ENCODE results near the gene TIPARP. TPM values are rescaled to one million over a fixed set of nuclear protein-coding genes. Genes with fewer than 3 reads are reported as not detected.
A peak's percentile ranks its signal among the peaks of the same experiment; 100 is the strongest.

Gene TIPARP
- total RNA-seq, 2 experiments from 2014 or later: 10.0 to 13.4 TPM

- Histone ChIP-seq H2AFZ (ENCODE audit: low read length) (no peak overlapping the region), H3K79me2 (ENCODE audit: insufficient read depth, low read depth, low read length) (peaks cover 64% of the 10 kb centered on the region), H3K4me2 (ENCODE audit: low read length) (peak overlapping the region; percentile 87), H4K20me1 (ENCODE audit: insufficient read depth, low read length) (peaks cover 57% of the 10 kb centered on the region), H3K9me3 (ENCODE audit: low read length) (no peaks in the 10 kb centered on the region), H3K36me3 (ENCODE audit: insufficient read depth, low read length) (peaks cover 48% of the 10 kb centered on the region), H3K4me1 (ENCODE audit: insufficient read depth, low read length, poor library complexity, severe bottlenecking) (peaks cover 66% of the 10 kb centered on the region), H3K27ac (ENCODE audit: low read depth, low read length, poor library complexity, severe bottlenecking) (no peak overlapping the region), H3K9me2 (ENCODE audit: insufficient read depth, low read length) (no peaks in the 10 kb centered on the region), H3K4me3 (ENCODE audit: low read depth, low read length, poor library complexity, severe bottlenecking) (peak overlapping the region; percentile 96)
- POLR2A ChIA-PET: interaction anchor here (0.8 to 2.0 kb wide), 3 partner anchors 9 to 66 kb away, joined by 5 to 7 read pairs (median 6); no protein-coding TSS in a partner anchor
- intact Hi-C loops (cut with micrococcal nuclease; ENCODE audit: unreplicated experiment): loop anchor here (10.0 kb wide), 1 partner anchor 822 kb away; the partner anchor contains the start of gene SLC33A1
- TF ChIP-seq CTCF (conservative IDR thresholded peaks at IDR 0.05; ENCODE audit: low read length) (no peak), EZH2phosphoT487 (IDR thresholded peaks at IDR 0.05; ENCODE audit: borderline replicate concordance, low read depth, low read length) (no peak)
- CTCF ChIA-PET (ENCODE audit: unreplicated experiment): no interaction called here
- no TSS peak for BruUV-seq (replicated peaks)
- DNase-seq (ENCODE audit: low spot score): no peak
These were observed 2.5 kb downstream of the TIPARP start for GRCh38 chr3:156676768-156677479.

GRCh38 chr3:156677536-156677935 is 3.1 kb downstream of the TIPARP start:
- no TSS peak for BruUV-seq (replicated peaks)
- Histone ChIP-seq H3K4me1 (ENCODE audit: insufficient read depth, low read length, poor library complexity, severe bottlenecking) (peaks cover 72% of the 10 kb centered on the region), H3K4me3 (ENCODE audit: low read depth, low read length, poor library complexity, severe bottlenecking) (no peak overlapping the region), H3K79me2 (ENCODE audit: insufficient read depth, low read depth, low read length) (peaks cover 70% of the 10 kb centered on the region), H3K36me3 (ENCODE audit: insufficient read depth, low read length) (peaks cover 52% of the 10 kb centered on the region), H3K27ac (ENCODE audit: low read depth, low read length, poor library complexity, severe bottlenecking) (no peak overlapping the region), H3K4me2 (ENCODE audit: low read length) (peak overlapping the region; percentile 87), H3K9me2 (ENCODE audit: insufficient read depth, low read length) (no peaks in the 10 kb centered on the region), H3K9me3 (ENCODE audit: low read length) (no peaks in the 10 kb centered on the region), H2AFZ (ENCODE audit: low read length) (no peak overlapping the region), H4K20me1 (ENCODE audit: insufficient read depth, low read length) (peaks cover 63% of the 10 kb centered on the region)
- no peak for DNase-seq (ENCODE audit: low spot score)
- POLR2A ChIA-PET: interaction anchor here (0.6 to 3.3 kb wide), 9 partner anchors 9 to 491 kb away, joined by 3 to 19 read pairs (median 4); partner anchors contain the start of gene SSR3
- no peak for TF ChIP-seq CTCF (conservative IDR thresholded peaks at IDR 0.05; ENCODE audit: low read length)
- no peak for TF ChIP-seq EZH2phosphoT487 (IDR thresholded peaks at IDR 0.05; ENCODE audit: borderline replicate concordance, low read depth, low read length)
- CTCF ChIA-PET (ENCODE audit: unreplicated experiment): no interaction called here
- intact Hi-C loops (cut with micrococcal nuclease; ENCODE audit: unreplicated experiment): loop anchor here (10.0 kb wide), 1 partner anchor 823 kb away; the partner anchor contains the start of gene SLC33A1

GRCh38 chr3:156678197-156678596 is 3.8 kb downstream of the TIPARP start:
- Histone ChIP-seq H3K79me2 (ENCODE audit: insufficient read depth, low read depth, low read length) (peaks cover 77% of the 10 kb centered on the region), H4K20me1 (ENCODE audit: insufficient read depth, low read length) (peaks cover 69% of the 10 kb centered on the region), H2AFZ (ENCODE audit: low read length) (no peak overlapping the region), H3K9me3 (ENCODE audit: low read length) (no peaks in the 10 kb centered on the region), H3K4me3 (ENCODE audit: low read depth, low read length, poor library complexity, severe bottlenecking) (no peak overlapping the region), H3K4me1 (ENCODE audit: insufficient read depth, low read length, poor library complexity, severe bottlenecking) (peaks cover 78% of the 10 kb centered on the region), H3K4me2 (ENCODE audit: low read length) (peak overlapping the region; percentile 87), H3K9me2 (ENCODE audit: insufficient read depth, low read length) (no peaks in the 10 kb centered on the region), H3K27ac (ENCODE audit: low read depth, low read length, poor library complexity, severe bottlenecking) (no peak overlapping the region), H3K36me3 (ENCODE audit: insufficient read depth, low read length) (peaks cover 57% of the 10 kb centered on the region)
- CTCF ChIA-PET (ENCODE audit: unreplicated experiment): no interaction called here
- POLR2A ChIA-PET: interaction anchor here (0.6 to 3.3 kb wide), 12 partner anchors 8 to 491 kb away, joined by 3 to 19 read pairs (median 4); partner anchors contain the start of gene SSR3
- TF ChIP-seq CTCF (conservative IDR thresholded peaks at IDR 0.05; ENCODE audit: low read length) (no peak), EZH2phosphoT487 (IDR thresholded peaks at IDR 0.05; ENCODE audit: borderline replicate concordance, low read depth, low read length) (no peak)
- DNase-seq (ENCODE audit: low spot score): peak; percentile 29
- BruUV-seq (replicated peaks): no TSS peak
- intact Hi-C loops (cut with micrococcal nuclease; ENCODE audit: unreplicated experiment): loop anchor here (10.0 kb wide), 1 partner anchor 823 kb away; the partner anchor contains the start of gene SLC33A1

Measured in OCI-LY7 (cell line).